HUES64 (cell line): Measurements from ENCODE around the gene CD44.

Experiments used
- H3K27ac ChIP-seq: 2 replicates; pipeline ENCODE4 v1.7.0; 2013; ENCODE audit warnings: low read depth, low read length, inconsistent platforms
- H3K27me3 ChIP-seq: 2 replicates; pipeline ENCODE4 v1.6.1; 2013; ENCODE audit warnings: mild to moderate bottlenecking, low read length; ENCODE audit not compliant: insufficient read depth
- H3K36me3 ChIP-seq: 2 replicates; pipeline ENCODE4 v1.6.1; 2013; ENCODE audit warnings: mild to moderate bottlenecking, low read length; ENCODE audit not compliant: insufficient read depth
- H3K4me1 ChIP-seq: 2 replicates; pipeline ENCODE4 v1.6.1; 2013; ENCODE audit warnings: mild to moderate bottlenecking, low read length, moderate library complexity; ENCODE audit not compliant: insufficient read depth
- H3K4me3 ChIP-seq: 2 replicates; pipeline ENCODE4 v1.5.1; 2013; ENCODE audit warnings: mild to moderate bottlenecking, low read length, moderate library complexity
- H3K9ac ChIP-seq: 2 replicates; pipeline ENCODE4 v1.6.1; 2013; ENCODE audit warnings: mild to moderate bottlenecking, low read depth, low read length
- H3K9me3 ChIP-seq: 2 replicates; pipeline ENCODE4 v1.6.1; 2013; ENCODE audit warnings: low read depth, low read length; ENCODE audit not compliant: insufficient read depth
- WGBS: fragments of 150-250, 120-280 bp; methylation state at CpG from one replicate; pipeline ENCODE4 v1.1.7; 2013; ENCODE audit warnings: missing lambda C conversion rate; 5-methylcytosine and 5-hydroxymethylcytosine counted together

The CD44 gene

GRCh38 chr11:35131094-35131493 is 7.9 kb upstream of the CD44 start:
- Histone ChIP-seq H3K9ac (no peak overlapping the region), H3K4me1 (no peaks in the 10 kb centered on the region), H3K27me3 (peaks cover under 1% of the 10 kb centered on the region; the same call in 1 of the 2 replicates), H3K36me3 (no peaks in the 10 kb centered on the region), H3K4me3 (no peak overlapping the region), H3K27ac (no peak overlapping the region), H3K9me3 (no peaks in the 10 kb centered on the region)
- WGBS, result 91% methylated on average over 1 of the region's 1 CpG

- Histone ChIP-seq H3K4me3 (no peak overlapping the region), H3K4me1 (no peaks in the 10 kb centered on the region), H3K36me3 (no peaks in the 10 kb centered on the region), H3K27ac (no peak overlapping the region), H3K9me3 (no peaks in the 10 kb centered on the region), H3K27me3 (peaks cover 7% of the 10 kb centered on the region), H3K9ac (no peak overlapping the region)
- WGBS, result 77% methylated on average over 4 of the region's 4 CpGs
Measured at GRCh38 chr11:35131886-35132285, 7.1 kb upstream of the CD44 start.

DNA sequence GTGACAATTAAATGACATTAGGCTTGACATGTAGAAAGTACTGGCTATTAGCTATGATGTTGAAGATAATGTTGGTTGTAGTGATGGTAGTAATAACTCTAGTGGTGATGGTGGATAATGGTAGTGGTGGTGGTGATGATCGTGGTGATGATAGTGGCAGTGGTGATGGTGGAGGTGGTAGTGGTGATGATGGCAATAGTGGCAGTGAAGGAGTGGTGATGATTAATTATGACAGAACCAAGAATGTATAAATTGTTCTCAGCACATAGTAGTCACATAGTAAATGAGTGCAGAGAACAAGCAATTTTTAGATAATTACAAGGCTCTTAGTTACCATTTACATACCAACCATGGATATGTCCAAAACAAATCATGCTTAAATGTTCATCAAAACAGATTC is 5.3 kb upstream of the CD44 start:
- H3K4me1 ChIP-seq, result no peaks in the 10 kb centered on the region
- no peaks in the 10 kb centered on the region for H3K36me3 ChIP-seq
- WGBS, result 98% methylated on average over 1 of the region's 1 CpG
- H3K27me3 ChIP-seq, result peaks cover 25% of the 10 kb centered on the region
- H3K4me3 ChIP-seq, result no peak overlapping the region
- H3K27ac ChIP-seq, result no peak overlapping the region
- H3K9me3 ChIP-seq, result no peaks in the 10 kb centered on the region
- H3K9ac ChIP-seq, result no peak overlapping the region

GRCh38 chr11:35134403-35135148 is 4.4 kb upstream of the CD44 start:
- Histone ChIP-seq H3K9ac (no peak overlapping the region), H3K36me3 (no peaks in the 10 kb centered on the region), H3K27me3 (peaks cover 34% of the 10 kb centered on the region), H3K4me1 (no peaks in the 10 kb centered on the region), H3K27ac (no peak overlapping the region), H3K4me3 (no peak overlapping the region), H3K9me3 (no peaks in the 10 kb centered on the region)
- WGBS, result 86% methylated on average over 2 of the region's 4 CpGs

DNA sequence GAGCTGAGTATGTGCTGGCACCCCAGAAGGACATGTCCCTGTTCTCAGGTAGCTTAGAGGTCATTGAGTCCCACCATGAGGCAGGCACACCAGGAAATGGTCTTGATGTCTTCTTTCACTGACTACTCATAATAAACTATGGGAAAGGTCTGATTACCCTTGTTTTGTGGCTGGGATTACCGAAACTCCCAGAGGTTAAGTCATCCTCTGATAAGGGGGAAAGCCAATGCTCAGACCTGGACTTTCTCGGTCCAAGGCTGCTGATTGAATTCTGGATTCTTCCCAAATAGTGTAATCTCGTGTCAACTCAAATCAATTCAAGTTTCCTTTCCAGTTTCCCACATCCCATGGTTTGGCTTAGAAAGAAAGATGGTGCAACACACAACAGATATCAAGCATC is 3.7 kb upstream of the CD44 start:
- Histone ChIP-seq H3K4me1 (no peaks in the 10 kb centered on the region), H3K27ac (no peak overlapping the region), H3K9me3 (no peaks in the 10 kb centered on the region), H3K36me3 (no peaks in the 10 kb centered on the region), H3K9ac (no peak overlapping the region), H3K4me3 (no peak overlapping the region), H3K27me3 (peaks cover 40% of the 10 kb centered on the region)
- 90% methylated on average over 3 of the region's 3 CpGs for WGBS

DNA sequence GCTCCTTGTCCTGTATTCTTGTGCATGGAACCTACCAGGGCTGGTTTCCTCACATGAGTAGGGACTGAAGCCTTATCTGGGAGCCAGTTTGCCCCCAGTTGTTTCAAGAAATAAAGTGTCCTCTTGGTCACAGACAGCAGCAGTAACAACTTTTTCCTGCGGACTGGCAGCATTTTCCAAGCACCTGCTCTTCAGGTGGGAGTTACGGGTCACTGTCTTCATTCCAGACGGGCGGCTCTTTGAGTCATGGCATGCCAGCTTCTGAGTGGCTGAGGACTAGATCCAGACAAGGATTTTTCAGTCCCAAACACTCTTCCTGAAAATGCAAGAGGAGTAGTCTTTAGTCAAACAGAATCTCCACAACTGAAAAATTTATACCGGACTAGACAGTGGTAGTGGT is 2.7 kb upstream of the CD44 start:
- Histone ChIP-seq H3K9me3 (no peaks in the 10 kb centered on the region), H3K27me3 (peaks cover 46% of the 10 kb centered on the region), H3K4me3 (no peak overlapping the region), H3K36me3 (no peaks in the 10 kb centered on the region), H3K27ac (no peak overlapping the region), H3K4me1 (no peaks in the 10 kb centered on the region), H3K9ac (no peak overlapping the region)
- 89% methylated on average over 4 of the region's 5 CpGs for WGBS

GRCh38 chr11:35138058-35138457 is 913 bp upstream of the CD44 start:
- no peaks in the 10 kb centered on the region; the same call in 1 of the 2 replicates for H3K4me1 ChIP-seq
- no peaks in the 10 kb centered on the region for H3K9me3 ChIP-seq
- 86% methylated on average over 1 of the region's 1 CpG for WGBS
- H3K27me3 ChIP-seq, result peaks cover 50% of the 10 kb centered on the region
- H3K36me3 ChIP-seq, result no peaks in the 10 kb centered on the region
- no peak overlapping the region for H3K9ac ChIP-seq
- peak overlapping the region; percentile 80; the same call in 1 of the 2 replicates for H3K4me3 ChIP-seq
- no peak overlapping the region for H3K27ac ChIP-seq

- H3K4me3 ChIP-seq, result peak overlapping the region; percentile 80
- peaks cover 50% of the 10 kb centered on the region for H3K27me3 ChIP-seq
- 9% methylated on average over 16 of the region's 16 CpGs for WGBS
- H3K4me1 ChIP-seq, result no peaks in the 10 kb centered on the region; the same call in 1 of the 2 replicates
- no peaks in the 10 kb centered on the region for H3K9me3 ChIP-seq
- no peak overlapping the region for H3K27ac ChIP-seq
- H3K9ac ChIP-seq, result peak overlapping the region; percentile 77
- no peaks in the 10 kb centered on the region for H3K36me3 ChIP-seq
Measured at GRCh38 chr11:35138606-35138942, 397 bp upstream of the CD44 start.

DNA sequence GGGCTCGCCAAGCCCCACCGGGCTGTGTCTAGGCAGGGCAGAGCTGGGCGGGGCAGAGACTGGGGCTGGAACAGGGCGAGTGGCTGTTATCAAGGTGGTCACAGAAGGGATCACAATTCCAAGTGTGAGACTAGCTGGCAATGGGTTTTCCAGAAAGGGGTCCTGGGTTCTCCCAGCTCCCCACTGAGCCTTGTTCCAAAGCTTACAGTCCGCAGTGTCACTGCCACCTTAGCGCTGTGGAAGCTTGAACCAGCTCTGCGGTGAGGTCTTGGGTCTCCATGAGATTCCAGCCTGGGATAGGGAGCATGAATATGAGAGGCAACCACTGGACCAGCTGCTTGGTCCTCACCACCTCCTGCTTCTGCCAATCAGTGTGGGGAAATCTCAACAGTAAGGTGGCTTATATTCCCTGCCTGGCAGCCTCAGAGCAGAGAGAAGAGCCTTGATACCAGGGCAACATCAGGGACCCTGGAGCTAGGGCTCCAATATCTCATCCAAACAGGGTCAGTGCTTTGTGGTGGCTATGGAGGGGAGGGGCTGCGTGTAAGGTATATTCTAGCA is 831 bp downstream of the CD44 start:
- H3K36me3 ChIP-seq, result no peaks in the 10 kb centered on the region
- WGBS, result 14% methylated on average over 8 of the region's 8 CpGs
- peaks cover 4% of the 10 kb centered on the region; the same call in 1 of the 2 replicates for H3K4me1 ChIP-seq
- no peak overlapping the region for H3K27ac ChIP-seq
- H3K27me3 ChIP-seq, result peaks cover 50% of the 10 kb centered on the region
- H3K9ac ChIP-seq, result peak overlapping the region; percentile 77
- peak overlapping the region; percentile 80 for H3K4me3 ChIP-seq
- H3K9me3 ChIP-seq, result no peaks in the 10 kb centered on the region

GRCh38 chr11:35141071-35141470 is 2.1 kb downstream of the CD44 start:
- Histone ChIP-seq H3K9me3 (no peaks in the 10 kb centered on the region), H3K36me3 (no peaks in the 10 kb centered on the region), H3K4me1 (peaks cover 8% of the 10 kb centered on the region; the same call in 1 of the 2 replicates), H3K9ac (no peak overlapping the region), H3K27me3 (peaks cover 49% of the 10 kb centered on the region), H3K27ac (no peak overlapping the region), H3K4me3 (no peak overlapping the region; the same call in 1 of the 2 replicates)
- WGBS, result 80% methylated on average over 2 of the region's 2 CpGs

- no peak overlapping the region for H3K4me3 ChIP-seq
- no peaks in the 10 kb centered on the region for H3K9me3 ChIP-seq
- peaks cover 45% of the 10 kb centered on the region for H3K27me3 ChIP-seq
- H3K27ac ChIP-seq, result no peak overlapping the region
- H3K9ac ChIP-seq, result no peak overlapping the region
- H3K36me3 ChIP-seq, result no peaks in the 10 kb centered on the region
- WGBS, result 88% methylated on average over 9 of the region's 9 CpGs
- H3K4me1 ChIP-seq, result peaks cover 8% of the 10 kb centered on the region; the same call in 1 of the 2 replicates
Measured at GRCh38 chr11:35141571-35141971, 2.6 kb downstream of the CD44 start.
